Measurements from ENCODE around the gene PRR5L. TPM values are rescaled to one million over a fixed set of nuclear protein-coding genes. Genes with fewer than 3 reads are reported as not detected.

The PRR5L gene
- total and polyA plus RNA-seq, 9 donors: 6.7 to 10.4 (median 7.1) TPM

- WGBS (ENCODE audit: insufficient coverage): 93% methylated on average over 6 of the region's 8 CpGs
- Histone ChIP-seq H3K9me3 (replicated peaks; ENCODE audit: control insufficient read depth, low read depth, low read length) (no peaks in the 10 kb centered on the region), H3K4me3 (ENCODE audit: low read length) (no peak overlapping the region), H3K27me3 (ENCODE audit: control insufficient read depth, insufficient read depth, low read length) (no peaks in the 10 kb centered on the region), H3K4me1 (ENCODE audit: control insufficient read depth, insufficient read depth, low read length) (no peaks in the 10 kb centered on the region), H3K27ac (ENCODE audit: low read length) (no peak overlapping the region), H3K36me3 (ENCODE audit: control insufficient read depth, insufficient read depth, low read length) (no peaks in the 10 kb centered on the region)
- no peak for DNase-seq
Observed at GRCh38 chr11:36341915-36342314, 45.8 kb downstream of the PRR5L start.

- DNase-seq: no peak
- no peaks in the 10 kb centered on the region for H3K36me3 ChIP-seq (ENCODE audit: control insufficient read depth, insufficient read depth, low read length)
Observed at GRCh38 chr11:36342327-36342726, 46.2 kb downstream of the PRR5L start.

GRCh38 chr11:36343436-36343835 lies 47.3 kb downstream of the PRR5L start:
- DNase-seq: no peak
- Histone ChIP-seq H3K27ac (ENCODE audit: low read length) (no peak overlapping the region), H3K27me3 (ENCODE audit: control insufficient read depth, insufficient read depth, low read length) (no peaks in the 10 kb centered on the region), H3K36me3 (ENCODE audit: control insufficient read depth, insufficient read depth, low read length) (no peaks in the 10 kb centered on the region), H3K4me3 (ENCODE audit: low read length) (no peak overlapping the region), H3K4me1 (ENCODE audit: control insufficient read depth, insufficient read depth, low read length) (no peaks in the 10 kb centered on the region), H3K9me3 (replicated peaks; ENCODE audit: control insufficient read depth, low read depth, low read length) (no peaks in the 10 kb centered on the region)
- WGBS (ENCODE audit: insufficient coverage): no CpG with 5 or more reads among the region's 5 CpGs

More at GRCh38 chr11:36342327-36342726, 46.2 kb downstream of the PRR5L start:
- H3K27me3 ChIP-seq (ENCODE audit: control insufficient read depth, insufficient read depth, low read length): no peaks in the 10 kb centered on the region
- no peak overlapping the region for H3K27ac ChIP-seq (ENCODE audit: low read length)
- H3K4me3 ChIP-seq (ENCODE audit: low read length): no peak overlapping the region
- 93% methylated on average over 3 of the region's 5 CpGs for WGBS (ENCODE audit: insufficient coverage)
- H3K9me3 ChIP-seq (replicated peaks; ENCODE audit: control insufficient read depth, low read depth, low read length): no peaks in the 10 kb centered on the region
- H3K4me1 ChIP-seq (ENCODE audit: control insufficient read depth, insufficient read depth, low read length): no peaks in the 10 kb centered on the region

GRCh38 chr11:36345084-36345511 lies 49.0 kb downstream of the PRR5L start:
- no peak for DNase-seq
- no peaks in the 10 kb centered on the region for H3K4me1 ChIP-seq (ENCODE audit: control insufficient read depth, insufficient read depth, low read length)
- no peaks in the 10 kb centered on the region for H3K27me3 ChIP-seq (ENCODE audit: control insufficient read depth, insufficient read depth, low read length)
- no peaks in the 10 kb centered on the region for H3K9me3 ChIP-seq (replicated peaks; ENCODE audit: control insufficient read depth, low read depth, low read length)
- no peak overlapping the region for H3K4me3 ChIP-seq (ENCODE audit: low read length)
- 71% methylated on average over 11 of the region's 11 CpGs for WGBS (ENCODE audit: insufficient coverage)
- no peak overlapping the region for H3K27ac ChIP-seq (ENCODE audit: low read length)
- H3K36me3 ChIP-seq (ENCODE audit: control insufficient read depth, insufficient read depth, low read length): no peaks in the 10 kb centered on the region

- Histone ChIP-seq H3K4me1 (ENCODE audit: control insufficient read depth, insufficient read depth, low read length) (no peaks in the 10 kb centered on the region), H3K4me3 (ENCODE audit: low read length) (no peak overlapping the region), H3K27me3 (ENCODE audit: control insufficient read depth, insufficient read depth, low read length) (no peaks in the 10 kb centered on the region), H3K27ac (ENCODE audit: low read length) (no peak overlapping the region), H3K36me3 (ENCODE audit: control insufficient read depth, insufficient read depth, low read length) (no peaks in the 10 kb centered on the region), H3K9me3 (replicated peaks; ENCODE audit: control insufficient read depth, low read depth, low read length) (no peaks in the 10 kb centered on the region)
- DNase-seq: no peak
- 72% methylated on average over 3 of the region's 7 CpGs for WGBS (ENCODE audit: insufficient coverage)
Observed at GRCh38 chr11:36345535-36346141, 49.5 kb downstream of the PRR5L start.

- H3K27me3 ChIP-seq (ENCODE audit: control insufficient read depth, insufficient read depth, low read length): no peaks in the 10 kb centered on the region
- H3K27ac ChIP-seq (ENCODE audit: low read length): no peak overlapping the region
- no CpG with 5 or more reads among the region's 5 CpGs for WGBS (ENCODE audit: insufficient coverage)
- no peaks in the 10 kb centered on the region for H3K36me3 ChIP-seq (ENCODE audit: control insufficient read depth, insufficient read depth, low read length)
- H3K4me1 ChIP-seq (ENCODE audit: control insufficient read depth, insufficient read depth, low read length): no peaks in the 10 kb centered on the region
- no peak overlapping the region for H3K4me3 ChIP-seq (ENCODE audit: low read length)
- no peaks in the 10 kb centered on the region for H3K9me3 ChIP-seq (replicated peaks; ENCODE audit: control insufficient read depth, low read depth, low read length)
- DNase-seq: no peak
Observed at GRCh38 chr11:36346562-36347383, 50.7 kb downstream of the PRR5L start.

- DNase-seq: no peak
- Histone ChIP-seq H3K4me3 (ENCODE audit: low read length) (no peak overlapping the region), H3K27ac (ENCODE audit: low read length) (no peak overlapping the region), H3K27me3 (ENCODE audit: control insufficient read depth, insufficient read depth, low read length) (no peaks in the 10 kb centered on the region), H3K4me1 (ENCODE audit: control insufficient read depth, insufficient read depth, low read length) (no peaks in the 10 kb centered on the region), H3K9me3 (replicated peaks; ENCODE audit: control insufficient read depth, low read depth, low read length) (no peaks in the 10 kb centered on the region), H3K36me3 (ENCODE audit: control insufficient read depth, insufficient read depth, low read length) (no peaks in the 10 kb centered on the region)
- WGBS (ENCODE audit: insufficient coverage): no CpG with 5 or more reads among the region's 1 CpG
Observed at GRCh38 chr11:36347384-36347906, 51.4 kb downstream of the PRR5L start.

- WGBS (ENCODE audit: insufficient coverage): 23% methylated on average over 4 of the region's 8 CpGs
- peak; percentile 28 for DNase-seq
Observed at GRCh38 chr11:36349351-36350136, 53.5 kb downstream of the PRR5L start.

GRCh38 chr11:36350137-36350513 lies 54.0 kb downstream of the PRR5L start:
- Histone ChIP-seq H3K27me3 (ENCODE audit: control insufficient read depth, insufficient read depth, low read length) (no peaks in the 10 kb centered on the region), H3K36me3 (ENCODE audit: control insufficient read depth, insufficient read depth, low read length) (no peaks in the 10 kb centered on the region), H3K4me3 (ENCODE audit: low read length) (no peak overlapping the region), H3K27ac (ENCODE audit: low read length) (no peak overlapping the region), H3K9me3 (replicated peaks; ENCODE audit: control insufficient read depth, low read depth, low read length) (no peaks in the 10 kb centered on the region), H3K4me1 (ENCODE audit: control insufficient read depth, insufficient read depth, low read length) (no peaks in the 10 kb centered on the region)
- 82% methylated on average over 1 of the region's 1 CpG for WGBS (ENCODE audit: insufficient coverage)
- no peak for DNase-seq

More at GRCh38 chr11:36349351-36350136, 53.5 kb downstream of the PRR5L start:
- Histone ChIP-seq H3K27me3 (ENCODE audit: control insufficient read depth, insufficient read depth, low read length) (no peaks in the 10 kb centered on the region), H3K4me1 (ENCODE audit: control insufficient read depth, insufficient read depth, low read length) (no peaks in the 10 kb centered on the region), H3K27ac (ENCODE audit: low read length) (peak overlapping the region; percentile 29), H3K4me3 (ENCODE audit: low read length) (no peak overlapping the region), H3K9me3 (replicated peaks; ENCODE audit: control insufficient read depth, low read depth, low read length) (no peaks in the 10 kb centered on the region), H3K36me3 (ENCODE audit: control insufficient read depth, insufficient read depth, low read length) (no peaks in the 10 kb centered on the region)

GRCh38 chr11:36352922-36353321 lies 56.8 kb downstream of the PRR5L start:
- H3K9me3 ChIP-seq (replicated peaks; ENCODE audit: control insufficient read depth, low read depth, low read length): no peaks in the 10 kb centered on the region
- H3K27ac ChIP-seq (ENCODE audit: low read length): no peak overlapping the region
- no peaks in the 10 kb centered on the region for H3K36me3 ChIP-seq (ENCODE audit: control insufficient read depth, insufficient read depth, low read length)
- DNase-seq: no peak
- 80% methylated on average over 1 of the region's 3 CpGs for WGBS (ENCODE audit: insufficient coverage)
- H3K27me3 ChIP-seq (ENCODE audit: control insufficient read depth, insufficient read depth, low read length): no peaks in the 10 kb centered on the region
- H3K4me1 ChIP-seq (ENCODE audit: control insufficient read depth, insufficient read depth, low read length): no peaks in the 10 kb centered on the region
- no peak overlapping the region for H3K4me3 ChIP-seq (ENCODE audit: low read length)

Measured in muscle of leg (tissue), 11 donors.